CD1c-positive myeloid dendritic cell (primary cell): Measurements from ENCODE around the gene RASA2.
"Not testable (repeated sequence)": the region's sequence is repeated elsewhere in the genome, so short reads cannot be mapped to it uniquely, and the experiment has no call there.

Experiments
- DNase-seq: peaks from one replicate; pipeline ENCODE4 v3.0.0-alpha.2; 2016; ENCODE audit errors: extremely low spot score

Gene RASA2

DNA sequence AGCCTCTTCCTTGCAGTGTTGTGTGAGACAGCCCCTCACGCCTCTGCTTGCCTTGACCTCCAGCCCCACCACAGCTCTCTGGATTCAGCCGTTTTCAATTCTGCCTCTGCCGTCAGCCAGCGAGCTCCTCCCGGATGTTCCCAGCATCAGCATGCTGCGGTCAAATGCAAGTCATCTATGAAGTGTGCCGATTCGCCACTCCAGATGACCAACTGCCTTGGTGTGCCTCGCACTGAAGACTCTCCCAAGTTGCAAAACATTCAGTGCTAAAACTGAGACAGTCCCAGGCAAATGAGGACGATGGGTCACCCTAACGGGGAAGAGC, 30.6 kb upstream of the RASA2 start:
- no peak for DNase-seq

DNA sequence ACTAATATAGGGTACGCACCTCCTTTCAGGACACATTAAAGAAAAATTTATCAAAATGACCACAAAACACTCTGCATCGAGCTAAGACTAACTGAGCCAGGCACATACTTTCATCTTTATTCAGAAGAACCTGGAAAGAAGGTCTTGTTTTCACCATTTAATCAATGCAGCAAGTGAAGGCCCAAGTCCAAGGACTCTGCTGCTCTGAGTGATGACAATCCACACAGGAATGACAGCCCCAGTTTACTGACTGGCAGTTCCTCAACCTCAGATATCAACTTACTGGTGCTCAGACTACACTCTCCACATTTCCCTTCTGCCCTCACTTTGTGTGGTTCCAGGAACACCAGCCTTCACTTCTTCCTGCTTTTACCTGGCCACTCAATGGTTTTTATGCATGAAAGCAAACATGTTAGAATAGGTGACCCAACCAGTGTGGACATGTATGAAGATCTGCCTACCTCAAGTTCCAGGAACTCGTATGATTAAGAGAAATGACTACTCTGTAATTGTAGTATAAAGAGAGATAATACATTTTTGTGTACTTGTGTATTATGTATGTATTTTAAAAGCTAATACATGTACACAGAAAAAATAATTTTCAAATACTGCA, 29.1 kb upstream of the RASA2 start:
- no peak for DNase-seq

DNA sequence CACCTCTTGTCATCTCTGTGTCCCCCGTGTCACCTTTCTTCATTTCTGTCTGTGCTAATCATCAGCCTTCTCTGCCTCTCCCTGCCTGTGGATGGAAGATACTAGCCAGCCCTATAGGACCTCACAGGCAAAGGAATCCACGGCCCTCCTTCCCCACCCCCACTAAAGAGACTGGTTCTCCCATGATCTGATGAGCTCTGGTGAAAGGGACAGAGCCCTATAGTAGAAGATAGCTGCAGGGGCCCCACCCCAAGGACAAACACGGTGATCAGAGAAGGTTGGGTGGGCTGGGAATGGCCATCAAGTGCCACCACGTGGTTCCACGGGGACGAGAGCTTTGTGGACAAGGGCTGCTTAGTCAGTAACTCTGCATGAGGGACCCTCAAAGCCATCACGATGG, 27.8 kb upstream of the RASA2 start:
- DNase-seq = no peak

DNA sequence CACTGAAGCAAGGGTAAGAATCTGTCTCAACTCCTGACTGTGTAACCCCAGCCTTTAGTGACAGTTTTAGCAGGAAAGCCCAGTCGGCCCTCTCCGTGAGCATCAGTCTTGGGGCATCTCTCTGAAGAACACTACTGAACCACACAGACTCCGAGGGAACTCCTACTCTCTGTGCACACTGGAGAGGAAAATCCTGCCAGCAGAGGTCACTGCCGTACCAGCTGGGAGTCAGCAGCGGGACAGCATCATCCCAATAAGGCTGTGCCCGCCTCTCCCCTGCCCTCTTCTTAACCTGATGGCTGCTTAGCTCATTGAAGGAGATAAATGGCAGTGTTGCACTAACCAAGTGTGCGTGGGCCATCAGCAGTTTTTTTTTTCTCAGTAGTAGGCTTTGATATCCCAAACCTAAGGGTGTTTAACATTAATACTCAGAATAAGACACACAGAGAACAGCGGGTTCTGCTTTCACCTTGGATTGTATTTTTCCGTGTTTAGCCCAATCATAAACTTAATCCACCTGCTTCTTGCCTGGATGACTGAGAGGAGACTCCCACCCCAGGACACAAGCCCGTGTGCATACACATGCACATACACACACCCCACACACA, 26.6 kb upstream of the RASA2 start:
- DNase-seq = peak; percentile 86

DNA sequence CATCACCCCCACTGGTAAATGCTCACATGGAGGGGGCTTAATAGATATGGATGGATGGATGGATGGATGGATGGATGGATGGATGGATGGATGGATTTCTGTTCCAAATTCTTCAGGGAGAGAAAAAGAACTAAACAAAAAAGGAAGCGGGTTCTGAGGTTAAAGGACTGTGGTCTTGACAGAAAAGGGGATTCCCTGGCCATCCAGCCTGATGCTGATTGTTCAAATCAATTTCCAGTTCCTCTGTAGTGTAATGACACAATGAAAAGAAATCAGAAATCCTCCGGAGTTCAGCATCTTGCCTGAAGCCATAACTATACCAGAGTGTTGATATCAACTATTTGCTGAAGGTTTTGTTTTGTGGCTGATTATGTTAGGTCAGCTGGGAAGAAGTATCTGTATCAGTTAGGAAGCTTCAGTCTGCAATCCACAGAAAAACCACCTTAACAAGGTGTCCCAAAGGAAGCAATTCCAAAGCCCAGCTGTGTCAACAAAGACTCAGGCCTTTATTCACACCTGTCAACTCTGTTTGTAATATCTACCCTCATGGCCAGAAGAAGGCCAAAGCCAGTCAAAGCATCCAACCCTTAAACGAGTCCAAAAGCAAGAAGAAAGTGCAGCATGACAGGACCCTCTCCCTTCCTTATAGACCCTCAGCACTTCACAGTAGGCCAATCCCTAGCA, 24.5 kb upstream of the RASA2 start:
- no peak for DNase-seq

DNA sequence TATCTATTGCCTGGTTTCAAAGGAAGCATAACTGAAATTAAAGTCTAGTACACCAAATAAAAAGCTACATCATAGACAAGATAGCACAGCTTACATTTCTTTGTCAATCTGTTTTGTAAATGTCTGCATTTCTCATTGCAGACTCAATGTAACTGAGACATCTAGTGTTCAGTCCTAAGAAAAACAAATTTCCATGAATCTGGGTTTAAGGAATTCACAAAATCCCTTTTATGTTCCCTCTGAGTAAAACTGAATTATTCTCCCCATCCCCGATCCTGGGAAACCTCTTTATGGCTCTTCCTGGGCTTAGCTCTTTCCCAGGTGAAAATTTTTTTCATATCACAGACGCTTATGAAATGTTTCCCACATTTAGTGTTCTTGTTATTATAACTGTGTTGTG, 21.6 kb upstream of the RASA2 start:
- DNase-seq = no peak

DNA sequence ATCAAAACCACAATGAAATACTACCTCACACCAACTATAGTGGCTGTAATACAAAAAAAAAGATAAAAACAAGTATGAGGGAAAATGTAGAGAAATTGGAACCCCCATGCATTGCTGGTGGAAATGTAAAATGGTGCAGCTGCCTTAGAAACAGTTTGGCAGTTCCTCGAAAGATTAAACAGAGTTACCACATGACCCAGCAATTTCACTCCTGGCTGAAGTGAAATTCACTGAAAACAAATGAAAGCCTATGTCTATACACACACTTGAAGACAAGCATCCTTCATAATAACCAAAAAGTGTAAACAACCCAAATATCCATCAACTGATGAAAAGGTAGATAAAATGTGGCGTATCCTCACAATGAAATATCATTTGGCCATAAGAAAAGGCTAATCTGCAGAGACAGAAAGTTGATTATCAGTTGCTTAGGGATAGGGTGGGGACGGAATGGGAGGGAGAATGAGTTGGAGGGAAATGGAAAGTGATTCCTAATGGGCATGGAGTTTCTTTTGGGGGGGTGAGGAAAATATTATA, 20.1 kb upstream of the RASA2 start:
- no peak for DNase-seq

DNA sequence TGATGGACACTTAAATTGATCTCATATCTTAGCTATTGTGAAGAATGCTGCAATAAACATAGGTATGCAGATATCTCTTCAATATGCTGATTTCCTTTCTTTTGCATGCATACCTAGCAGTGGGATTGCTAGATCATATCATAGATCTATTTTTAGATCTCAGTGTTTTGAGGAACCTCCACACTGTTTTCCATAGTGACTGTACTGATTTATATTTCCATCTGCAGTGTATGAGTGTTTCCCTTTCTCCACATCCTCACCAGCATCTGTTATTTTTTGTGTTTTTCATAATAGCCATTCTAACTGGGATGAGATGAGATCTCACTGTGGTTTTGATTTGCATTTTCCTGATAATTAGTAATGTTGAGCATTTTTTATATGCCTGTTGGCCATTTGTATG, 17.1 kb upstream of the RASA2 start:
- no peak for DNase-seq

DNA sequence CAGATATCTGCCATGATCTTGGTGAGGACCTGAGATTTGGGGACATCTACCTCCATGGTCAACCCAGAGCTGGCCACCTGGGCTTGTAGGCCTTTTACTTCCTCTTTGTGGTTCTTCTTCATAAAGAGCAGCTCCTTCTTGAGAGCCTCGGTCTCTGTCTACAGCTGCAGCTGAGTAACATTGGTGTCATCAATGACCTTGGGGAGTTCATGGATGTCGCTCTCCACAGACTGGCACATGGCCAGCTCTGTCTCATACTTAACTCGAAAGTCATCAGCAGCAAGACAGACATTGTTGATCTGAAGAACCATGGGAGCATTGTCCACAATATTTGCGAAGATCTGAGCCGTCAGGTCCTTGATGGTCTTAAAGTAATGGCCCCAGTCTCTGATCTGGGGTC, 15.7 kb upstream of the RASA2 start:
- no peak for DNase-seq

DNA sequence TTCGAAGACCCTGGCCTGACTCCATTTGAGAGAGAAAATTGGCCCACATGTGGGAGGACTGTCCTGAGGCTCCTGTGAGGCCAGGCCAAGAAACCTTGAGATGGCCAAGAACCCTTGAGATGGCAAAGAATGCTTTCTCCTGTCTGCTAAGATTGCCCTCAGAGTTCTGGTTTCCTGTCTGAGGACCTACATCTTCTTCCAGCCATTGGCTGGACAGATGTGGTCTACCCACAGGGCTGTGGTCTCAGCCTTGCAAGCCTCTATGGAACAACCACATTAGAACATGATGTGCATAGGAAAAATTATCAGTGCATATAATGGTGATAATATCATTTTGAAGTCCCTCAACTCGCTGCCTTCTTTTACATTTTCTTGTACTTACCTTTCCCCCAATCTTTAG, 10.8 kb upstream of the RASA2 start:
- DNase-seq = no peak

DNA sequence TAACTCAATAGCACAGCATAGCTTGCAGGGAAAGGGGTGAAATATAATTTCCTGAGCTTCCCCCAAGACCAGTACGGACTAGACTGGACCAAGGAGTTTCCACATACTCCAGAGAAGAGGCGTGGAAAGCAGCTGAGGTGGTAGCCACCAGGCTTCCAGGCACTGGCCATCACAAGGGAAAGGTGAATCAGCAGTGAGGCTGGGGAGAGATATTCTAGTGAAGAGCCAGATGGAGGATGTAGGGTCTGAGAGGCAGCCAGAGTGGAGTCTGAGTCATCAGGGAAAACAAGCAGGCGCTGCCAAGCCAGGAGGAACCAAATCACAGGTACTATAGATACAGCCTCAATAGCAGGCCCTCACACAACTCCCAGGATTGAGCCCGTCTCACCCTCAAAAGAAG, 9.6 kb upstream of the RASA2 start:
- DNase-seq = peak; percentile 17

DNA sequence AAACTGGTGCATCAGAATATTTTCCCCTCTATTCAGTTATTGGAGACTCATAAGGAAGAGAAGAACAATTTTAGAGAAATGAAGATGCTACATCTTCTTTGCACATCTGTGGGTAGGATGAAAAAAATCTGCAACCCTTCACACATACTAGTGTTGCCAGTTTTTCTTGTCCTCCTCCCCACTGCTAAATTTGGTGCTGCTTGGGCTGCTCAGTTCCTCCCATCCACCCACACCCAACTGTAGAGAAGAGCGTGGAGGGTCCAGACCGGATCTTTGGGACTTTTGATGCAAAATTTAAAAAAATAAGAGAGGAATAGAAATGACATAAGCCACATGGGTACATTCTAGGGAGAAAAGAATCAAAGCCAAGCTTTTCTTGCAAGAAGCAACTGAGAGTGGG, 8.7 kb upstream of the RASA2 start:
- no peak for DNase-seq

DNA sequence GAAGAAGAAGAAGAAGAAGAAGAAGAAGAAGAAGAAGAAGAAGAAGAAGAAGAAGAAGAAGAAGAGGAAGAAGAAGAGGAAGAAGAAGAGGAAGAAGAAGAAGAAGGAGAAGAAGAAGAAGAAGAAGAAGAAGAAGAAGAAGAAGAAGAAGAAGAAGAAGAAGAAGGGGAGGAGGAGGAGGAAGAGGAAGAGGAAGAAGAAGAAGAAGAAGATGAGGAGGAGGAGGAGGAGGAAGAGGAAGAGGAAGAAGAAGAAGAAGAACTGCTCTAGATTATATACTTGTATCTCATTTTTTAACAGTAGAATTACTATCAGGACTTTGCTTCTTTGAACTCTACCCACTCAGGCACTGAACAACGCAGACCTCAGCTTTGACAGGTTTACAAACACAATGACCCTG, 8.0 kb upstream of the RASA2 start:
- DNase-seq = not testable (repeated sequence)

DNA sequence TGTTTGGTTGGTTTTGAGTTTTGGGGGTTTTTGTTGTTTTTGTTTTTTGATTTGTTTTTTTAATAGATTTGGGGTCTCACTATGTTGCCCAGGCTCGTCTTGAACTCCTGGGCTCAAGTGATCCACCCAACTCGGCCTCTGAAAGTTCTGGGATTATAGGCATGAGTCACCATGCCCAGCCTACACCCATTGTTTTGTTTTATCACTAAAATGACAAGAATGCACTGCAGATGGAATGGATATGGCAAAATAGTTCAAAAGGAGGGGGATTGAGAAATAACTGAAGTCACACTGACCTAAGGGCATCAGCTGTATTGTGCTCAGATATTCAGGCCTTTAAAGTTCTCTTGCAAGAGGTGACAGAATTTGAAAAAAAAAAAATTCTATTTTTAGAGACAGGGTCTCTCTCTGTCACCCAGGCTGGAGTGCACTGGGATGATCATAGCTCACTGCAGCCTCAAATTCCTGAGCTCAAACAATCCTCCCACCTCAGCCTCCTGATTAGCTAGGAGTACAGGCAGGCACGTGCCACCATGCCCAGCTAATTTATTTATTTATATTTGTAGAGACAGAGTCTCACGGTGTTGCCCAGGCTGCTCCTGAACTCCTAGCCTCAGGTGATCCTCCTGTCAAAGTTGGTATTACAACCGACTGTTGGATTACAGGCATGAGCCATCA, 4.4 kb upstream of the RASA2 start:
- no peak for DNase-seq

DNA sequence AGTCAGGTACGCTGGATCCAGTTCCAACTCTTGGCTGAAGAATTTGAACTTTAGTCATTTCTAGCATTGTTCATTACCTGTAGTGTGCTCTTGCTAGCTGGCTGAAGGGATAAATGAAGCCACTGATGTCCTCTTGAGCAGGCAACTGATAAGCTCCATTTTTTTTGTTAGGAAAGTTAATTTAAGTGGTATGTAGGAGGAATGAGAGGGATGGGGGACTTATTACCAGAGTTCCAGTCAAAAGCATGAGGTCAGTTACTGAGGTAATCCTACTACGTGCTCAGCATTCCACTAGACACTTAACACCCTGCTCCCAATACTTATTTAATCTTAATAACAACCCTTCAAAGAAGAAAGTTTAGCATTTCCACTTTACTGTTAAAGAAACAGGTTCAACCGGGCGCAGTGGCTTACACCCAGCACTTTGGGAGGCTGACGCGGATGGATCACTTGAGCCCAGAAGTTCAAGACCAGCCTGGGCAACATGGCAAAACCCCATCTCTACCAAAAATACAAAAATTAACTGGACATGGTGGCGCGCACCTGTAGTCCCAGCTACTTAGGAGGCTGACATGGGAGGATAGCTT, 2.0 kb upstream of the RASA2 start:
- no peak for DNase-seq

DNA sequence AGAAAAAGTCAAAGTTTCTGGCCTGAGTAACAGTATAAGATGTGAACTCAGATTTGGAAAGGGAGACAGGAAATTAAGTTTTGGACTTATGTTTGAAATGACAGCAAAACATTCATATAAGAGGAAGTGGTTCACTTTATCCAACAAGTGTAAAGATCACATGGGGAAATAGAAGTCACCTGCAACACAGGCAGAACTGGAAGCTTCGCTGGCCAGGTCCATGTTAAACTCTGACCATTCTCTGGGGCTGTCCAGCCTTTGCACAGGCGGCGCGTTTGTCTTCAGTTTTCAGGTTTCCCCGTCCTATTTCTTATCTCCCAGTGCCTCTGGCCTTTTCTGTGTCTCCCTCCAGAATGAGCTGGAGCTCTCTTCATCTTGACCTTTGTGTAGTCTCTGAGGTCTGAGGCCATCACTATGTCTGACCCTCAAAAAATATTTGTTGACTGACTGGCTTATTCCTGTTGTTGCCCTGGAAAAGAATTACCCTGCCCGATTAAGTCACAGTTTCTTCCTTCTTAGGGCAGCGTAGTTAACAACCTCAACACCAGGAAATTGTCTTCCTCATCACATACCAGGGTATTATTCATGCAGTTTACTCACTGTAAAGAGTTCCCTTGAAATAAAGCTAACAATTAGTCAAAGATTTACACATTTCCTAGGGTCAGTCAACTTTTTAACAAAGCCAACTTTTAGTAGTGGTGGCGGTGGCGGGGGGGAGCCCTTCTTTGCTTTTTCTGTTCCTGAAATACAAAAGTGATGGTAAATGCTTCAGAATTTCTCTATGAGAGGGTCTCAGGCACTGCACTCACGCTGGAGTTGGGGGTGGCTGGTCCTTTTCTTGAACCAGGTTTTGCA, 959 bp upstream of the RASA2 start:
- peak; percentile 64 for DNase-seq

DNA sequence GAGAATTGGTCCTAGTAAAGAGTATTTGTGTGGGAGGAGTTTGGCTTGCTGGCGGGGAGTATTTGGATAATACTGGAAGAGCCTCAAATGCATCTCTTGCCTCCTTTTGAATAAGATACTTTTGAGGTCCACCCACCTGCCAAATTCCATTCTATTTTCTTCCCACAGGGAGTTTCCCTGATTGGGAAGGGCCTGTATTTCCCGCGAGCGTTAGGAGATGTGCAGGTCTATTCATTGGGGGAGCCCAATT, 406 bp upstream of the RASA2 start:
- DNase-seq = no peak

DNA sequence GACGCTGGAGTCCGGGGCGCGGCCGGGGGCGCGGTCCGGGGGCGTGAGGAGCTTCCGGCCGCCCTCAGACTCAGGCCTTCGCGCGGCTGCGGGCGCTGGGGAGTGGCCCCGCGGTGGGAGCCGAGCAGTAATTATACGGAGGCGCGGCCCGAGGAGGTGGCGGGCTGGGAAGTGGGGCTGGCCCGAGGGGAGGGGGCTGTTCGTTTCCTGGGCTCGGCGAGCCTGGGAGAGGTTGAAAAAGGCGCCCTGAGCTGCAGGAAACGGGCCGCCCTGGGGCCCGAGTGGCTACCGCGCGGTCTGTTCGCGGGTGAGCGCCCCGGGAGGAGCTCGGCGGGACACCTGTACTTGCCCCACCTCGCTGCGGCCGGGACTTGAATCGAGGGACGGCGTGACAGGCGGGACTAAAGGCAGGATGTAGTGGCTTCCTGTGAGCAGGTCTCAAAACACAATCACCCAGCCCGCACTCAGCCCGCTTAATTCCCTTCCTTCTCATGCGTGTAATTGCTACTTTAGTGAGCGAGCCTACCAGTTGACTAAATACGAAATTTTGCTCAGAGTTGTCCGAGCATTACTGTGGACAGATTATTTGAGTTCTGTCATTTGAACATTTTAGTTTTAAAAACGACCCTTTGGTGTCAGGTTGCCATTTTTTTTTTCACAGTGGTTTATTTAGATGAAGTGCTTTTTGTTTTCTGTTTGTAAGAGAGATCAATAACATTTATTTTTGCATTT, 860 bp downstream of the RASA2 start:
- DNase-seq = peak; percentile 67

DNA sequence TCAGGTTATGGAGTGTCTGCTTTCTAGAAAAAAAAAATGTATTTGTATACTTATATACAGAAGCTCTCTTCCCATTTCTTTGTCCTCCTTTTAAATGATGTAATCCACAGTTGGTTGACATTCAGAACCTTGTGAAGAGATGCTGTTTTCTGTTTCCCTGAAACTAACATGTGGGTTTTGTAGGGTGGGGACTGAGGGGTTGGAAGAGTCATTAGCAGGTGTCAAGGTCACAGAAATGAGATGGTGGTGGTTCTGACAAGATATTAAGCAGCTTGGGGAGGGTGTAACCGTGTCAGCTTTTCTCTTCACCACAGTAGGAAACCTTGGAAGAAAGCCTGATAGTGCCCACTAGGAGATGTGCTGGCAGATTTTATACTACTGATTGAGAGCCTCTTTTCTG, 2.4 kb downstream of the RASA2 start:
- DNase-seq = no peak

DNA sequence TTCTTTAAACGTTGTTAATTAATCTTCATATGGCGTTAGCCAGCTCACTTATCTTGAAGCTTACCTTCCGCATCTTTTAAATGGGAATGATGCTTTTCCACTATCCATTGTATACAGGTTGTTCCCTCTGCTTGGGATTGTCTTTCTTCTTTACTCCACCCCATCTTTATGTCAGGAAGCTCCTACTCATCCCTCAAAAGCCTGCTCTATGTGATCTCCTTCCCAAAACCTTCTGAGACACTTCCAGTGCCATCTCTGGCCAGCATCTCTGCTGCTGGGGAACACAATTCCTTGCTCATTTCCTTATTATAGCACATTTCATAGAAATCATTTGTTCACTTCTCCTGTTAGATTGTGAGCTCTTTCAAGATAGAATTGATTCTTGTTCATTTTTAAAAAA, 4.3 kb downstream of the RASA2 start:
- DNase-seq = no peak

DNA sequence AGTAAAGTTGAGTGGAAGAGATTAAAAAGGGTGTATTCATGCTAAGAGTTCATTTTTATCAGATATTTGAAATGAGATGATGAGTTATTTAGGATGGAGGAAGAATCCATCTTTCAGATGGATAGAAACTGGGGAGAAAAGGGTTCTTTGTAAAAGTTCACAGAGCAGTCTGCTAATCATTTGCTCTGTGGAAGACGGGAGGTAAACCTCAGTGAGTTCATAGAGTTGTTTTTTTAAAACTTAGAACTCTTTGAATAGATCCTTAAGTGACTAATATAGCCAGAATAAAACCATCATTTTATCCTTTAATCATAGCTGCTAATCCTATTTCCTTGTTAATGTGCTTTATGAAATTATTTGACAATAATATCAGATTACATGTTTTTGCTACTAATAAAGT, 5.1 kb downstream of the RASA2 start:
- DNase-seq = no peak
